Loucy (cell line): ENCODE data around the gene FOLR2.

Experiments used
- EZH2phosphoT487 ChIP-seq: fragments of 200-600 bp; IDR thresholded peaks from 2 replicates; pipeline ENCODE4 v1.6.1; 2018; ENCODE audit warnings: antibody characterized with exemption, mild to moderate bottlenecking, moderate library complexity, borderline replicate concordance
- TF ChIP-seq, protein P1 (sequence below): fragments of 200-600 bp; sonication (generic); conservative IDR thresholded peaks from 2 replicates; pipeline ENCODE4 v1.5.1; 2014; ENCODE audit warnings: mild to moderate bottlenecking, antibody characterized with exemption, low read length

DNA sequence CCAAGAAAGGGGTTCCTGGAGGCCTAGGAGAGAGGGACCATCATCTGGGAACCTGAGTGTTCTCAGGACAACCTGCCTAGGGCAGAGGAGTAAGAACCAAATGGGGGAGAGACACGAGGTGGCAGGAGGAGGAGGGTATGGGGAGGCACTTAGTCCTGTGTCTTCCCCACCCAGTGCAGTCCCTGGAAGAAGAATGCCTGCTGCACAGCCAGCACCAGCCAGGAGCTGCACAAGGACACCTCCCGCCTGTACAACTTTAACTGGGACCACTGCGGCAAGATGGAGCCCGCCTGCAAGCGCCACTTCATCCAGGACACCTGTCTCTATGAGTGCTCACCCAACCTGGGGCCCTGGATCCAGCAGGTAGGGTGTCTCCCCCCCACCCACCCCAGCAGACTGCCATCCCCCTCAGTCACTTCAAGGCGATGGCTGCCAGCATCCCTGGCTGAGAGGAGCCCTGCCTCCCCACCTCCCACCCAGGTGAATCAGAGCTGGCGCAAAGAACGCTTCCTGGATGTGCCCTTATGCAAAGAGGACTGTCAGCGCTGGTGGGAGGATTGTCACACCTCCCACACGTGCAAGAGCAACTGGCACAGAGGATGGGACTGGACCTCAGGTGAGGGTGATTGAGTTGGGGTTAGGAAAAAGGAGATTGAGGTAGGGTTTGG is 4.2 kb downstream of the FOLR2 start:
- TF ChIP-seq, protein P1, sequence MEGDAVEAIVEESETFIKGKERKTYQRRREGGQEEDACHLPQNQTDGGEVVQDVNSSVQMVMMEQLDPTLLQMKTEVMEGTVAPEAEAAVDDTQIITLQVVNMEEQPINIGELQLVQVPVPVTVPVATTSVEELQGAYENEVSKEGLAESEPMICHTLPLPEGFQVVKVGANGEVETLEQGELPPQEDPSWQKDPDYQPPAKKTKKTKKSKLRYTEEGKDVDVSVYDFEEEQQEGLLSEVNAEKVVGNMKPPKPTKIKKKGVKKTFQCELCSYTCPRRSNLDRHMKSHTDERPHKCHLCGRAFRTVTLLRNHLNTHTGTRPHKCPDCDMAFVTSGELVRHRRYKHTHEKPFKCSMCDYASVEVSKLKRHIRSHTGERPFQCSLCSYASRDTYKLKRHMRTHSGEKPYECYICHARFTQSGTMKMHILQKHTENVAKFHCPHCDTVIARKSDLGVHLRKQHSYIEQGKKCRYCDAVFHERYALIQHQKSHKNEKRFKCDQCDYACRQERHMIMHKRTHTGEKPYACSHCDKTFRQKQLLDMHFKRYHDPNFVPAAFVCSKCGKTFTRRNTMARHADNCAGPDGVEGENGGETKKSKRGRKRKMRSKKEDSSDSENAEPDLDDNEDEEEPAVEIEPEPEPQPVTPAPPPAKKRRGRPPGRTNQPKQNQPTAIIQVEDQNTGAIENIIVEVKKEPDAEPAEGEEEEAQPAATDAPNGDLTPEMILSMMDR, result no peak
- TF ChIP-seq EZH2phosphoT487, result no peak
